GM10248 (cell line): ENCODE results near the gene NTM.
"Not testable (repeated sequence)": the region's sequence is repeated elsewhere in the genome, so short reads cannot be mapped to it uniquely, and the experiment has no call there.

Experiments used
- CTCF ChIA-PET: fragments of 300-600 bp; sonication (Branson Sonifier 250); formaldehyde crosslinking; extraction: SDS; loops from one replicate; lab custom pipeline; 2021; ENCODE audit warnings: antibody characterized with exemption; lab: Yijun Ruan, JAX
- POLR2A ChIA-PET: fragments of 350-650 bp; sonication (Branson Sonifier 250); formaldehyde crosslinking; extraction: SDS; loops from one replicate; lab custom pipeline; 2020; ENCODE audit warnings: antibody characterized with exemption; lab: Yijun Ruan, JAX
- DNase-seq: peaks from one replicate; pipeline ENCODE4 v3.0.0; 2012; ENCODE audit errors: extremely low spot score
- CTCF ChIP-seq: IDR thresholded peaks from 2 replicates; pipeline ENCODE4 v1.5.1; 2012; ENCODE audit warnings: mild to moderate bottlenecking, low read depth; ENCODE audit errors: extremely low read depth, missing control alignments, control extremely low read depth

NTM gene

GRCh38 chr11:131678658-131679340 lies 308.4 kb downstream of the NTM start:
- ChIA-PET CTCF (interaction anchor here (1.2 to 6.5 kb wide), 4 partner anchors 9 to 614 kb away, joined by 4 to 134 read pairs (median 14); no protein-coding TSS in a partner anchor), POLR2A (no interaction called here)
- no peak for TF ChIP-seq CTCF
- DNase-seq: no peak

GRCh38 chr11:131680448-131680847 lies 310.0 kb downstream of the NTM start:
- DNase-seq, CTCF ChIA-PET, POLR2A ChIA-PET: not testable (repeated sequence)

GRCh38 chr11:131681920-131682319 lies 311.5 kb downstream of the NTM start:
- POLR2A ChIA-PET: no interaction called here

GRCh38 chr11:131682373-131683015 lies 312.1 kb downstream of the NTM start:
- ChIA-PET POLR2A (no interaction called here), CTCF (interaction anchor here (0.7 to 5.3 kb wide), 4 partner anchors 8 to 33 kb away, joined by 3 to 32 read pairs (median 6); no protein-coding TSS in a partner anchor)
- DNase-seq: no peak
- TF ChIP-seq CTCF: no peak

More at GRCh38 chr11:131681920-131682319, 311.5 kb downstream of the NTM start:
- DNase-seq: no peak
- no peak for TF ChIP-seq CTCF
- CTCF ChIA-PET: interaction anchor here (0.7 to 5.3 kb wide), 4 partner anchors 8 to 34 kb away, joined by 3 to 32 read pairs (median 6); no protein-coding TSS in a partner anchor

GRCh38 chr11:131683131-131683530 lies 312.7 kb downstream of the NTM start:
- CTCF ChIA-PET: interaction anchor here (2.8 to 5.3 kb wide), 3 partner anchors 9 to 14 kb away, joined by 6 to 39 read pairs (median 32); no protein-coding TSS in a partner anchor
- POLR2A ChIA-PET: no interaction called here
- no peak for TF ChIP-seq CTCF
- no peak for DNase-seq

GRCh38 chr11:131683666-131684065 lies 313.3 kb downstream of the NTM start:
- ChIA-PET CTCF (interaction anchor here (1.5 to 5.3 kb wide), 5 partner anchors 10 to 619 kb away, joined by 3 to 39 read pairs (median 6); no protein-coding TSS in a partner anchor), POLR2A (no interaction called here)
- TF ChIP-seq CTCF: no peak
- no peak for DNase-seq
